ENCODE data around the gene GSTP1. TPM values are rescaled to one million over a fixed set of nuclear protein-coding genes. Genes with fewer than 3 reads are reported as not detected.

GSTP1 gene
- total and polyA plus RNA-seq, 8 donors, result 393 to 2,840 (median 647) TPM

GRCh38 chr11:67576735-67577475, 6.7 kb upstream of the GSTP1 start:
- no peak for DNase-seq
- TF ChIP-seq CTCF (IDR thresholded peaks at IDR 0.05) (no peak), POLR2A (IDR thresholded peaks at IDR 0.05) (no peak), EP300 (IDR thresholded peaks at IDR 0.05) (no peak), POLR2AphosphoS5 (IDR thresholded peaks at IDR 0.05) (no peak)
- Histone ChIP-seq H3K27ac (no peak overlapping the region), H3K4me1 (peaks cover 6 to 37% (median 29%) of the 10 kb centered on the region in 4 donors), H3K36me3 (no peaks in the 10 kb centered on the region), H3K4me3 (no peak overlapping the region), H3K27me3 (peaks cover 0 to 32% (median 0%) of the 10 kb centered on the region in 3 donors), H3K9me3 (no peaks in the 10 kb centered on the region)
- WGBS, 5 donors, result 62 to 81% (median 71%) methylated on average over 12 to 14 of the region's 14 CpGs
- intact Hi-C loops (cut with DNase I; ENCODE audit: low total_unique reads), result no loop called here

- no peak overlapping the region for H3K27ac ChIP-seq
- peaks cover 14 to 47% (median 36%) of the 10 kb centered on the region in 4 donors for H3K4me1 ChIP-seq
- no peaks in the 10 kb centered on the region for H3K9me3 ChIP-seq
- no peak overlapping the region for H3K4me3 ChIP-seq
- H3K36me3 ChIP-seq, result no peaks in the 10 kb centered on the region
- peaks cover 0 to 32% (median 0%) of the 10 kb centered on the region in 3 donors for H3K27me3 ChIP-seq
- intact Hi-C loops (cut with DNase I; ENCODE audit: low total_unique reads), result no loop called here
- DNase-seq, result no peak
- TF ChIP-seq POLR2A (IDR thresholded peaks at IDR 0.05) (no peak), CTCF (IDR thresholded peaks at IDR 0.05) (no peak), EP300 (IDR thresholded peaks at IDR 0.05) (no peak), POLR2AphosphoS5 (IDR thresholded peaks at IDR 0.05) (no peak)
- 29 to 76% (median 55%) methylated on average over 6 of the region's 6 CpGs for WGBS, 5 donors
Measured at GRCh38 chr11:67577951-67578350, 5.7 kb upstream of the GSTP1 start.

GRCh38 chr11:67581469-67581868, 2.1 kb upstream of the GSTP1 start:
- Histone ChIP-seq H3K4me1 (peaks cover 27 to 69% (median 61%) of the 10 kb centered on the region in 4 donors), H3K9me3 (no peaks in the 10 kb centered on the region), H3K36me3 (peaks cover 6 to 17% (median 16%) of the 10 kb centered on the region in 4 donors), H3K27ac (peak overlapping the region; percentile 13 to 99 (median 98)), H3K4me3 (no peak overlapping the region), H3K27me3 (peaks cover 0 to 26% (median 0%) of the 10 kb centered on the region in 3 donors)
- DNase-seq, result peak; percentile 56 to 81
- 25 to 35% (median 30%) methylated on average over 11 of the region's 11 CpGs for WGBS, 5 donors
- TF ChIP-seq EP300 (IDR thresholded peaks at IDR 0.05) (no peak), CTCF (IDR thresholded peaks at IDR 0.05) (no peak), POLR2A (IDR thresholded peaks at IDR 0.05) (no peak), POLR2AphosphoS5 (IDR thresholded peaks at IDR 0.05) (peak in 2 of 3 donors; percentile 11 to 20)
- intact Hi-C loops (cut with DNase I; ENCODE audit: low total_unique reads), result no loop called here

- peaks cover 8 to 23% (median 22%) of the 10 kb centered on the region in 4 donors for H3K36me3 ChIP-seq
- TF ChIP-seq EP300 (IDR thresholded peaks at IDR 0.05) (no peak), CTCF (IDR thresholded peaks at IDR 0.05) (no peak), POLR2AphosphoS5 (IDR thresholded peaks at IDR 0.05) (no peak), POLR2A (IDR thresholded peaks at IDR 0.05) (no peak)
- peaks cover 27 to 69% (median 64%) of the 10 kb centered on the region in 4 donors for H3K4me1 ChIP-seq
- H3K27ac ChIP-seq, result peak overlapping the region in 4 of 5 donors; percentile 13 to 99 (median 98)
- H3K27me3 ChIP-seq, result peaks cover 0 to 21% (median 0%) of the 10 kb centered on the region in 3 donors
- intact Hi-C loops (cut with DNase I; ENCODE audit: low total_unique reads), result no loop called here
- WGBS, 5 donors, result 42 to 62% (median 51%) methylated on average over 4 of the region's 4 CpGs
- H3K9me3 ChIP-seq, result no peaks in the 10 kb centered on the region
- H3K4me3 ChIP-seq, result no peak overlapping the region
- DNase-seq, result no peak
Measured at GRCh38 chr11:67582011-67582410, 1.6 kb upstream of the GSTP1 start.
